WTC11 (cell line): ENCODE results near the gene MAT2A.

Experiments
- AFF4 ChIP-seq: sonication (generic); formaldehyde crosslinking; IDR thresholded peaks from 2 replicates; pipeline ENCODE4 v1.8.1; 2023; ENCODE audit warnings: mild to moderate bottlenecking, missing genetic modification reagents, borderline replicate concordance
- CTCF ChIP-seq: fragments of 200-600 bp; IDR thresholded peaks from 2 replicates; pipeline ENCODE4 v1.8.0; 2022; ENCODE audit warnings: antibody characterized with exemption
- FOXK1 ChIP-seq: sonication (generic); formaldehyde crosslinking; IDR thresholded peaks from 2 replicates; pipeline ENCODE4 v1.8.0; 2022; ENCODE audit warnings: mild to moderate bottlenecking, moderate library complexity, missing genetic modification reagents
- IRF1 ChIP-seq: sonication (generic); formaldehyde crosslinking; IDR thresholded peaks from 2 replicates; pipeline ENCODE4 v1.8.0; 2023; ENCODE audit warnings: missing genetic modification reagents
- JUN ChIP-seq: sonication (generic); formaldehyde crosslinking; IDR thresholded peaks from 2 replicates; pipeline ENCODE4 v1.8.0; 2023; ENCODE audit warnings: mild to moderate bottlenecking, missing genetic modification reagents
- MAX ChIP-seq: sonication (generic); formaldehyde crosslinking; IDR thresholded peaks from 2 replicates; pipeline ENCODE4 v1.8.0; 2022; ENCODE audit warnings: mild to moderate bottlenecking, missing genetic modification reagents
- TCF7 ChIP-seq: sonication (generic); formaldehyde crosslinking; IDR thresholded peaks from 2 replicates; pipeline ENCODE4 v1.8.0; 2022; ENCODE audit warnings: mild to moderate bottlenecking, low read depth, missing genetic modification reagents, moderate library complexity
- ZNF121 ChIP-seq: sonication (generic); formaldehyde crosslinking; IDR thresholded peaks from 2 replicates; pipeline ENCODE4 v1.8.0; 2023; ENCODE audit warnings: missing genetic modification reagents

- TF ChIP-seq TCF7 (CRISPR knock-in tag) (no peak), ZNF121 (no peak), JUN (no peak), AFF4 (CRISPR knock-in tag) (no peak), IRF1 (CRISPR knock-in tag) (no peak), CTCF (no peak), FOXK1 (CRISPR knock-in tag) (no peak), MAX (no peak)
These were observed 9.1 kb downstream of the MAT2A start for GRCh38 chr2:85547859-85548607.
